Trophoblast cell (in vitro differentiated cells and primary cell): Measurements from ENCODE around the gene IFNE.

Source experiments
- DNase-seq, 2 donors: peaks; one replicate each; pipeline ENCODE4 v3.0.0-alpha.2; 2016
- H2AFZ ChIP-seq: 2 replicates; pipeline ENCODE4 v1.6.1; 2013; ENCODE audit warnings: low read length, moderate library complexity, mild to moderate bottlenecking; ENCODE audit not compliant: insufficient read depth, poor library complexity
- H2AK5ac ChIP-seq: 2 replicates; pipeline ENCODE4 v1.6.1; 2013; ENCODE audit warnings: mild to moderate bottlenecking, low read length
- H2BK120ac ChIP-seq: 2 replicates; pipeline ENCODE4 v1.6.1; 2013; ENCODE audit warnings: low read length, mild to moderate bottlenecking, moderate library complexity; ENCODE audit not compliant: insufficient read depth, poor library complexity
- H2BK12ac ChIP-seq: 2 replicates; pipeline ENCODE4 v1.6.1; 2013; ENCODE audit warnings: mild to moderate bottlenecking, low read length, moderate library complexity
- H2BK5ac ChIP-seq: 2 replicates; pipeline ENCODE4 v1.6.1; 2013; ENCODE audit warnings: low read length, low read depth, moderate library complexity, mild to moderate bottlenecking; ENCODE audit not compliant: poor library complexity
- H3K14ac ChIP-seq: 2 replicates; pipeline ENCODE4 v1.6.1; 2013; ENCODE audit warnings: mild to moderate bottlenecking, low read length
- H3K18ac ChIP-seq: 2 replicates; pipeline ENCODE4 v1.6.1; 2013; ENCODE audit warnings: mild to moderate bottlenecking, low read length
- H3K23ac ChIP-seq: 2 replicates; pipeline ENCODE4 v1.6.1; 2013; ENCODE audit warnings: low read length
- H3K27ac ChIP-seq: 2 replicates; pipeline ENCODE4 v1.5.1; 2013; ENCODE audit warnings: low read depth, mild to moderate bottlenecking, inconsistent platforms, low read length, moderate library complexity
- H3K27me3 ChIP-seq: 2 replicates; pipeline ENCODE4 v1.6.1; 2013; ENCODE audit warnings: inconsistent platforms, mild to moderate bottlenecking, low read length, moderate library complexity; ENCODE audit not compliant: insufficient read depth
- H3K36me3 ChIP-seq, 2 experiments: 1 replicate in 1 of 2; 2 replicates in 1 of 2; pipeline ENCODE4 v1.6.1; 2013; ENCODE audit warnings: low read length in 2 of 2, mild to moderate bottlenecking in 2 of 2, moderate library complexity in 1 of 2; ENCODE audit not compliant: insufficient read depth in 2 of 2, control insufficient read depth in 1 of 2
- H3K4ac ChIP-seq: 2 replicates; pipeline ENCODE4 v1.6.1; 2013; ENCODE audit warnings: low read depth, mild to moderate bottlenecking, low read length, moderate library complexity
- H3K4me1 ChIP-seq, 2 experiments: 1 replicate in 1 of 2; 2 replicates in 1 of 2; pipeline ENCODE4 v1.6.1; 2013; ENCODE audit warnings: low read length in 2 of 2, mild to moderate bottlenecking in 2 of 2, moderate library complexity in 1 of 2; ENCODE audit not compliant: insufficient read depth in 2 of 2, control insufficient read depth in 1 of 2
- H3K4me2 ChIP-seq: 2 replicates; pipeline ENCODE4 v1.6.1; 2013; ENCODE audit warnings: inconsistent platforms, mild to moderate bottlenecking, low read length, moderate library complexity
- H3K4me3 ChIP-seq: 2 replicates; pipeline ENCODE4 v1.5.1; 2013; ENCODE audit warnings: mild to moderate bottlenecking, low read depth, low read length, inconsistent platforms
- H3K79me1 ChIP-seq: one replicate; pipeline ENCODE4 v1.6.1; 2013; ENCODE audit warnings: low read length
- H3K79me2 ChIP-seq: 2 replicates; pipeline ENCODE4 v1.6.1; 2013; ENCODE audit warnings: low read length, mild to moderate bottlenecking; ENCODE audit not compliant: control insufficient read depth, insufficient read depth, poor library complexity
- H3K9ac ChIP-seq: 2 replicates; pipeline ENCODE4 v1.6.1; 2013; ENCODE audit warnings: mild to moderate bottlenecking, low read length
- H3K9me3 ChIP-seq: 2 replicates; pipeline ENCODE4 v1.6.1; 2013; ENCODE audit warnings: low read depth, mild to moderate bottlenecking, control low read depth, inconsistent platforms, low read length; ENCODE audit not compliant: insufficient read depth
- H4K12ac ChIP-seq: 2 replicates; pipeline ENCODE4 v1.6.1; 2013; ENCODE audit warnings: low read depth, mild to moderate bottlenecking, low read length, moderate library complexity
- H4K8ac ChIP-seq: 2 replicates; pipeline ENCODE4 v1.6.1; 2013; ENCODE audit warnings: low read depth, mild to moderate bottlenecking, low read length, moderate library complexity
- H4K91ac ChIP-seq: one replicate; pipeline ENCODE4 v1.6.1; 2013; ENCODE audit warnings: low read depth, mild to moderate bottlenecking, low read length, moderate library complexity
- WGBS: extraction: QIAGEN DNeasy Blood & Tissue Kit; methylation state at CpG from one replicate; pipeline ENCODE4 v1.1.7; 2013; ENCODE audit warnings: missing lambda C conversion rate; ENCODE audit not compliant: insufficient read length, insufficient coverage; ENCODE audit errors: extremely low coverage; 5-methylcytosine and 5-hydroxymethylcytosine counted together

Gene IFNE

DNA sequence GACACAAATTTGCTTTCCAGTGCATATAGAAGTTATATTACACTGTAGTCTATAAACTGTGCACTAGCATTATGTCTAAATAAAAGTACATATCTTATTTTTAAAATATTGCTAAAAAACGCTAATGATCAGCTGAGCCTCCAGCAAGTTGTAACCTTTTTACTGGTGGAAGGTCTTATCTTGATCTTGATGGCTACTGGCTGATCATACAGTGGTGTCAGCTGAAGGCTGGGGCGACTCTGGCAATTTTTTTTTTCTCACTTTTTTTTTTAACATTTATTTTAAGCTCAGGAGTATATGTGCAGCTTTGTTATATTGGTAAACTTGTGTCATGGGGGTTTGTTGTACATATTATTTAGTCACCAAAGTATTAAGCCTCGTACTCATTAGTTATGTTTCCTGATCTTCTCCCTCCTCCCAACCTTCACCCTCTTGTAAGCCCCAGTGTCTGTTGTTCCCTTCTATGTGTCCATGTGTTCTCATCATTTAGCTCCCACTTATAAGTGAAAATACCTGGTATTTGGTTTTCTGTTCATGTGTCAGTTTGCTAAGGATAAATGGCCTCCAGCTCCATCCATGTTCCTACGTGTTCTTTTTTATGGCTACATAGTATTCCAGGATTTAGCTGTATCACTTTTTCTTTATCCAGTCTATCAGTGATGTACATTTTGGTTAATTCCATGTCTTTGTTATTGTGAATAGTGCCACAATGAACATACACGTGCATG lies 38.6 kb upstream of the IFNE start:
- Histone ChIP-seq H3K9ac (no peak overlapping the region), H3K18ac (no peak overlapping the region), H3K4me2 (no peak overlapping the region), H2AFZ (no peak overlapping the region), H3K4me3 (no peak overlapping the region), H3K23ac (no peak overlapping the region), H3K79me2 (no peaks in the 10 kb centered on the region), H4K8ac (no peak overlapping the region), H3K4ac (no peak overlapping the region), H2BK120ac (no peak overlapping the region), H4K91ac (no peak overlapping the region), H3K14ac (no peak overlapping the region), H2BK5ac (no peak overlapping the region), H3K27me3 (no peaks in the 10 kb centered on the region), H3K9me3 (no peaks in the 10 kb centered on the region), H3K27ac (no peak overlapping the region), H2AK5ac (no peak overlapping the region), H3K36me3 (no peaks in the 10 kb centered on the region), H4K12ac (no peak overlapping the region), H3K79me1 (no peaks in the 10 kb centered on the region), H3K4me1 (no peaks in the 10 kb centered on the region), H2BK12ac (no peak overlapping the region)
- no CpG with 5 or more reads among the region's 5 CpGs for WGBS
- no peak for DNase-seq

DNA sequence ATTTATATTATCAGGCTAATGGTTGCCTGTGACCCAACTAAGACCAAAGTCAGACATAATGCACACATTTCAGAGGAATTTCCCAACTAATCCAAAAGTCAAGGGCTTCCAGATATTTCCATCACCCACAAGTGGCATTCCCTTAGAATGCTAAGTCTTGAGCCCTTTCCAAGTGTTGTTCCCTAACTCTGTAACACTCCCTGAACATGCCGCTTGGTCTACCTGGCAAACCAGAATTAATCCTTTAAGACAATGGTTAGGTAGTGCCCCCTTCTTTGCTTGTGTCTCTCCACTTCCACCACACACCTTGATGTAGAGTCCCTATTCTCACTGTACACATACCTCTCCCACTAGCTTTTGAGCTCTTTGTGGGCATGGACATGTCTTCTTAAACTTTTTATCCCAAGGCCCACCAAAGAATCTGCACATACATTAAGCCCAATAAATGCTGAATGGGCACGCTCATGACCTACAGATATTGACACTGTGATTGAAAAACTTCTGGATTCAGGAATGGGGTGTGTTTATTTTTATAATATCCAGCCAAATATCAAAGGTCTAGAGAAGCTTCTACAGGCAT lies 37.8 kb upstream of the IFNE start:
- H3K23ac ChIP-seq: no peak overlapping the region

DNA sequence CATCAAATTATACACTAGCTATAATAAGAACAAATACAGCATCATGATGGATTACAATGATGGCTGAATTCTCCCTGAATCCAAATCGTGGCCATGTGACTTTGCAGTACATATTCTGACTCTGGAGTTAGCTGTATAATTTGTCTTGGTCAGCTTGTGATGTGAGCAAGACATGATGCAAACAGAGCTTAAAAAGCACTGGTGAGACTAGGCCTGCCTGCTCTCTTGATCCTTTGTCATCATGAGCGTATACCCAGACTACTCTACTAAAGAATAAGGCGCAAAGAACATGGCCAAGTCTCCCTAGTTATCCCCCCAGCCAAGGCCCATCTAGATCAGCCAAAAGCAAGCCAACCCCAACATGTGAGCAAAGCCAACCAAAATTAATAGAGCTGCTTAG lies 34.7 kb upstream of the IFNE start:
- H2AK5ac ChIP-seq: no peak overlapping the region

More for the DNA sequence above, 37.8 kb upstream of the IFNE start:
- Histone ChIP-seq H3K27me3 (no peaks in the 10 kb centered on the region), H3K14ac (no peak overlapping the region), H4K8ac (no peak overlapping the region), H3K27ac (no peak overlapping the region), H3K4ac (no peak overlapping the region), H3K36me3 (no peaks in the 10 kb centered on the region), H3K4me2 (no peak overlapping the region), H3K18ac (no peak overlapping the region), H3K9ac (no peak overlapping the region), H2AFZ (no peak overlapping the region), H2BK5ac (no peak overlapping the region), H4K12ac (no peak overlapping the region), H3K79me2 (no peaks in the 10 kb centered on the region), H2BK12ac (no peak overlapping the region), H3K4me1 (no peaks in the 10 kb centered on the region), H4K91ac (no peak overlapping the region), H3K9me3 (no peaks in the 10 kb centered on the region), H2BK120ac (no peak overlapping the region), H3K79me1 (no peaks in the 10 kb centered on the region), H3K4me3 (no peak overlapping the region), H2AK5ac (no peak overlapping the region)
- no peak for DNase-seq
- WGBS: no CpG with 5 or more reads among the region's 2 CpGs

DNA sequence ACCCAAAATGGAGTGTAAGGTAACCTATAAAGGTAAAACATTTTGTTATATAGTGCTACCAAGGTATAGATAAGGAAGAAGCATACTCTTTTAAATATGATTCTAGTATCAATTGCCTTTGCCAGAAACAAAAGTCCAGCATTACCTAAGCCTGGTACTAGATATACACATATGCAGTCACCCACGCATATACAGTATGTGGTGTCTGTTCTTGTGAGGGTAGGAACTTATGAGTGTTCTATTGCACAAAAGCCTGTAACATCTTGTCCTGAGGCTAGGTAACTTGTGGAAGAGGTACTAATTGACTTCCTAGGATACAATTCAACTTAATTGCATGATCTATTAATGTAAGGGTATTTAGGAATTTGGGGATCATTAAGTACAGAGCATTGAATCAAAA lies 31.3 kb upstream of the IFNE start:
- H3K4ac ChIP-seq: no peak overlapping the region
- peaks cover 3% of the 10 kb centered on the region for H3K79me1 ChIP-seq
- no peak overlapping the region for H3K27ac ChIP-seq
- H2AFZ ChIP-seq: no peak overlapping the region
- H4K91ac ChIP-seq: no peak overlapping the region
- no peak overlapping the region for H4K12ac ChIP-seq
- no peak overlapping the region for H3K18ac ChIP-seq
- no peak for DNase-seq
- no peak overlapping the region for H3K23ac ChIP-seq
- H3K79me2 ChIP-seq: no peaks in the 10 kb centered on the region
- no peak overlapping the region for H2BK12ac ChIP-seq
- H3K14ac ChIP-seq: no peak overlapping the region
- H3K36me3 ChIP-seq: no peaks in the 10 kb centered on the region
- no peak overlapping the region for H2AK5ac ChIP-seq
- no peaks in the 10 kb centered on the region for H3K9me3 ChIP-seq
- no peak overlapping the region for H2BK5ac ChIP-seq
- no peak overlapping the region for H4K8ac ChIP-seq
- no CpG with 5 or more reads among the region's 1 CpG for WGBS
- no peak overlapping the region for H3K4me2 ChIP-seq
- H3K4me1 ChIP-seq: peaks cover 3 to 5% of the 10 kb centered on the region in 2 experiments
- H3K27me3 ChIP-seq: no peaks in the 10 kb centered on the region
- no peak overlapping the region for H3K4me3 ChIP-seq
- H3K9ac ChIP-seq: no peak overlapping the region
- H2BK120ac ChIP-seq: no peak overlapping the region

More for the DNA sequence above, 34.7 kb upstream of the IFNE start:
- Histone ChIP-seq H2BK5ac (no peak overlapping the region), H3K4me2 (no peak overlapping the region), H3K23ac (no peak overlapping the region), H3K27ac (no peak overlapping the region), H3K27me3 (no peaks in the 10 kb centered on the region), H2BK12ac (no peak overlapping the region), H3K4ac (no peak overlapping the region), H3K4me3 (no peak overlapping the region), H4K8ac (no peak overlapping the region), H3K79me1 (peaks cover 2% of the 10 kb centered on the region), H3K79me2 (no peaks in the 10 kb centered on the region), H3K14ac (no peak overlapping the region), H3K18ac (no peak overlapping the region), H2BK120ac (no peak overlapping the region), H3K4me1 (peaks cover under 1 to 2% of the 10 kb centered on the region in 2 experiments), H4K91ac (no peak overlapping the region), H3K36me3 (no peaks in the 10 kb centered on the region), H2AFZ (no peak overlapping the region), H3K9ac (no peak overlapping the region), H3K9me3 (no peaks in the 10 kb centered on the region), H4K12ac (no peak overlapping the region)
- DNase-seq: no peak
- no CpG with 5 or more reads among the region's 3 CpGs for WGBS
